ENCODE measurements around the gene DPP3.
"Not testable (repeated sequence)": the region's sequence is repeated elsewhere in the genome, so short reads cannot be mapped to it uniquely, and the experiment has no call there.

The DPP3 gene

GRCh38 chr11:66454247-66454646 is 26.0 kb upstream of the DPP3 start:
- no peak for TF ChIP-seq ZNF274 (IDR thresholded peaks at IDR 0.05; ENCODE audit: low read depth, low read length)
- no peak overlapping the region for H3K4me3 ChIP-seq (ENCODE audit: low read length)

- TF ChIP-seq ZNF274 (IDR thresholded peaks at IDR 0.05; ENCODE audit: low read depth, low read length): no peak
- H3K4me3 ChIP-seq (ENCODE audit: low read length): no peak overlapping the region
Measured at GRCh38 chr11:66454828-66455227, 25.4 kb upstream of the DPP3 start.

- H3K4me3 ChIP-seq (ENCODE audit: low read length): no peak overlapping the region
- no peak for TF ChIP-seq ZNF274 (IDR thresholded peaks at IDR 0.05; ENCODE audit: low read depth, low read length)
Measured at GRCh38 chr11:66457826-66458225, 22.4 kb upstream of the DPP3 start.

- TF ChIP-seq ZNF274 (IDR thresholded peaks at IDR 0.05; ENCODE audit: low read depth, low read length): no peak
- H3K4me3 ChIP-seq (ENCODE audit: low read length): no peak overlapping the region
Measured at GRCh38 chr11:66459138-66459778, 21.0 kb upstream of the DPP3 start.

- no peak for TF ChIP-seq ZNF274 (IDR thresholded peaks at IDR 0.05; ENCODE audit: low read depth, low read length)
- no peak overlapping the region for H3K4me3 ChIP-seq (ENCODE audit: low read length)
Measured at GRCh38 chr11:66462010-66462409, 18.2 kb upstream of the DPP3 start.

GRCh38 chr11:66462911-66463310 is 17.3 kb upstream of the DPP3 start:
- H3K4me3 ChIP-seq (ENCODE audit: low read length): no peak overlapping the region
- no peak for TF ChIP-seq ZNF274 (IDR thresholded peaks at IDR 0.05; ENCODE audit: low read depth, low read length)

- H3K4me3 ChIP-seq (ENCODE audit: low read length): not testable (repeated sequence)
Measured at GRCh38 chr11:66464116-66464515, 16.1 kb upstream of the DPP3 start.

- no peak overlapping the region for H3K4me3 ChIP-seq (ENCODE audit: low read length)
- TF ChIP-seq ZNF274 (IDR thresholded peaks at IDR 0.05; ENCODE audit: low read depth, low read length): no peak
Measured at GRCh38 chr11:66464916-66465315, 15.3 kb upstream of the DPP3 start.

GRCh38 chr11:66465373-66466224 is 14.6 kb upstream of the DPP3 start:
- no peak for TF ChIP-seq ZNF274 (IDR thresholded peaks at IDR 0.05; ENCODE audit: low read depth, low read length)
- H3K4me3 ChIP-seq (ENCODE audit: low read length): no peak overlapping the region; the same call in 1 of the 2 replicates

GRCh38 chr11:66466225-66467033 is 13.8 kb upstream of the DPP3 start, which contains the start of gene PELI3:
Gene PELI3, plus strand, starts transcription at chr11:66466905. Its CDS starts 1,224 bp downstream, at chr11:66468129.
- H3K4me3 ChIP-seq (ENCODE audit: low read length): peak within 1 kb of the TSS; percentile 64; the same call in 1 of the 2 replicates
- TF ChIP-seq ZNF274 (IDR thresholded peaks at IDR 0.05; ENCODE audit: low read depth, low read length): no peak

GRCh38 chr11:66467034-66467659 is 13.1 kb upstream of the DPP3 start:
- TF ChIP-seq ZNF274 (IDR thresholded peaks at IDR 0.05; ENCODE audit: low read depth, low read length): no peak
- H3K4me3 ChIP-seq (ENCODE audit: low read length): peak overlapping the region; percentile 64; the same call in 1 of the 2 replicates

GRCh38 chr11:66467756-66468155 is 12.5 kb upstream of the DPP3 start:
- H3K4me3 ChIP-seq (ENCODE audit: low read length): peak overlapping the region; percentile 64; the same call in 1 of the 2 replicates
- TF ChIP-seq ZNF274 (IDR thresholded peaks at IDR 0.05; ENCODE audit: low read depth, low read length): no peak

- no peak for TF ChIP-seq ZNF274 (IDR thresholded peaks at IDR 0.05; ENCODE audit: low read depth, low read length)
- H3K4me3 ChIP-seq (ENCODE audit: low read length): no peak overlapping the region
Measured at GRCh38 chr11:66468691-66469090, 11.5 kb upstream of the DPP3 start.

GRCh38 chr11:66469441-66469840 is 10.8 kb upstream of the DPP3 start:
- no peak for TF ChIP-seq ZNF274 (IDR thresholded peaks at IDR 0.05; ENCODE audit: low read depth, low read length)

More at GRCh38 chr11:66469441-66469840, 10.8 kb upstream of the DPP3 start:
- no peak overlapping the region for H3K4me3 ChIP-seq (ENCODE audit: low read length)

Data from GM08714 (cell line).